K562 (cell line): ENCODE data around the gene ST6GALNAC3. TPM values are rescaled to one million over a fixed set of nuclear protein-coding genes. Genes with fewer than 3 reads are reported as not detected.

Source experiments
- ATAC-seq: fragments of 200-7000 bp; cut with Tn5 transposase; 3 replicates; pipeline ENCODE4 v1.9.1; 2020; ENCODE audit warnings: moderate library complexity
- BruUV-seq: library from RNA; stranded (reverse); fragments of 400-500 nt; replicated peaks from 2 replicates; lab custom pipeline; 2021; lab: Mats Ljungman, UMichigan
- CTCF ChIA-PET: fragments of 300-600 bp; formaldehyde crosslinking; extraction: SDS; loops from one replicate; lab custom pipeline; 2021; ENCODE audit warnings: low intra/inter-chr PET ratio; lab: Yijun Ruan, JAX
- POLR2A ChIA-PET: fragments of 300-600, 350-650 bp; sonication (Branson Sonifier 250); formaldehyde crosslinking; extraction: SDS; loops from one replicate; lab custom pipeline; 2021; ENCODE audit warnings: antibody characterized with exemption, inconsistent platforms; lab: Yijun Ruan, JAX
- DNase-seq, 4 experiments: peaks; one replicate each; pipeline versions ENCODE4 v3.0.0 to v3.0.0-alpha.2; 2011 to 2018; ENCODE audit warnings: low spot score in 3 of 4, mixed read lengths in 3 of 4; ENCODE audit errors: extremely low read depth in 1 of 4
- FAIRE-seq: peaks from 2 replicates; lab custom pipeline; 2011; peaks lifted over from hg19 to GRCh38; lab: Jason Lieb, UNC
- H2AFZ ChIP-seq: 2 replicates; pipeline ENCODE4 v1.6.0; 2011; ENCODE audit warnings: low read depth, low read length, control low read depth, inconsistent platforms
- H3K27ac ChIP-seq: fragments of 200-600 bp; 3 replicates; pipeline ENCODE4 v1.8.0; 2011; ENCODE audit warnings: low read depth, mild to moderate bottlenecking, control low read depth, inconsistent platforms, low read length, moderate library complexity, mixed read lengths; ENCODE audit errors: extremely low read depth
- H3K27me3 ChIP-seq, 2 experiments: fragments of 300-600 bp in 1 of 2; 2 replicates in 1 of 2; 3 replicates in 1 of 2; pipeline versions ENCODE4 v1.6.0 to v1.8.0; 2011; ENCODE audit warnings: inconsistent platforms in 2 of 2, low read length in 2 of 2, mild to moderate bottlenecking in 1 of 2, mixed read lengths in 1 of 2, moderate library complexity in 1 of 2; ENCODE audit not compliant: control insufficient read depth in 2 of 2, insufficient read depth in 2 of 2
- H3K36me3 ChIP-seq: fragments of 300-600 bp; 3 replicates; pipeline ENCODE4 v1.8.0; 2011; ENCODE audit warnings: mild to moderate bottlenecking, low read length, inconsistent platforms; ENCODE audit not compliant: control insufficient read depth, insufficient read depth
- H3K4me1 ChIP-seq, 2 experiments: fragments of 200-600 bp in 1 of 2; replicated peaks in 1 of 2; 2 replicates in 1 of 2; 3 replicates in 1 of 2; pipeline versions ENCODE4 v1.5.1 to v1.8.0; 2011; ENCODE audit warnings: inconsistent platforms in 2 of 2, low read length in 2 of 2, mild to moderate bottlenecking in 1 of 2, mixed read lengths in 1 of 2, moderate library complexity in 1 of 2; ENCODE audit not compliant: control insufficient read depth in 2 of 2, insufficient read depth in 2 of 2
- H3K4me2 ChIP-seq: 2 replicates; pipeline ENCODE4 v1.6.1; 2011; ENCODE audit warnings: low read length, control low read depth, inconsistent platforms, mixed read lengths; ENCODE audit not compliant: insufficient read depth
- H3K4me3 ChIP-seq: fragments of 200-600 bp; sonication (generic), shearing (Covaris generic); 2 replicates; pipeline ENCODE4 v1.5.1; 2016; ENCODE audit warnings: control low read depth, inconsistent platforms
- H3K79me2 ChIP-seq: fragments of 200-600 bp; 3 replicates; pipeline ENCODE4 v1.8.0; 2011; ENCODE audit warnings: low read length, inconsistent platforms; ENCODE audit not compliant: control insufficient read depth, insufficient read depth
- H3K9ac ChIP-seq, 2 experiments: 2 replicates each; pipeline versions ENCODE4 v1.6.0 to v1.6.1; 2011; ENCODE audit warnings: low read depth in 2 of 2, low read length in 2 of 2, control low read depth in 1 of 2, inconsistent platforms in 1 of 2, mild to moderate bottlenecking in 1 of 2, mixed read lengths in 1 of 2; ENCODE audit not compliant: insufficient read depth in 1 of 2
- H3K9me1 ChIP-seq: one replicate; pipeline ENCODE4 v1.6.0; 2011; ENCODE audit warnings: inconsistent platforms, mild to moderate bottlenecking, low read length, moderate library complexity; ENCODE audit not compliant: control insufficient read depth, insufficient read depth
- H3K9me3 ChIP-seq: replicated peaks from 2 replicates; pipeline ENCODE4 v1.5.1; 2011; ENCODE audit warnings: low read depth, low read length, inconsistent platforms; ENCODE audit not compliant: control insufficient read depth, insufficient read depth
- H4K20me1 ChIP-seq: replicated peaks from 2 replicates; pipeline ENCODE4 v1.6.1; 2011; ENCODE audit warnings: low read length, inconsistent platforms, mixed read lengths; ENCODE audit not compliant: control insufficient read depth, insufficient read depth
- CBFB ChIP-seq: sonication (generic); formaldehyde crosslinking; IDR thresholded peaks from 2 replicates; pipeline ENCODE4 v1.4.0; 2020; ENCODE audit warnings: mild to moderate bottlenecking, missing genetic modification reagents
- GTF2F1 ChIP-seq: IDR thresholded peaks from 2 replicates; pipeline ENCODE4 v1.6.1; 2011; ENCODE audit warnings: low read depth, low read length, improper control_type of control experiment
- HLTF ChIP-seq: fragments of 450-650 bp; IDR thresholded peaks from 2 replicates; pipeline ENCODE4 v1.6.1; 2016
- MAFK ChIP-seq: IDR thresholded peaks from 2 replicates; pipeline ENCODE4 v1.6.1; 2011; ENCODE audit warnings: low read length, improper control_type of control experiment
- MBD1 ChIP-seq: fragments of 250-450 bp; sonication (Bioruptor Pico); IDR thresholded peaks from 2 replicates; pipeline ENCODE4 v1.8.0; 2022; ENCODE audit warnings: inconsistent platforms
- MXI1 ChIP-seq: IDR thresholded peaks from 2 replicates; pipeline ENCODE4 v1.6.1; 2011; ENCODE audit warnings: low read depth, mild to moderate bottlenecking, improper control_type of control experiment, low read length
- PHB ChIP-seq: fragments of 250-450 bp; sonication (Bioruptor Pico); IDR thresholded peaks from 2 replicates; pipeline ENCODE4 v1.5.0; 2021
- PRPF4 ChIP-seq: fragments of 200-400 bp; formaldehyde crosslinking; IDR thresholded peaks from one replicate; pipeline ENCODE4 v1.6.1; 2017; ENCODE audit warnings: low read length, low read depth, mild to moderate bottlenecking; ENCODE audit not compliant: insufficient read depth, poor library complexity, severe bottlenecking
- RBM15 ChIP-seq: fragments of 200-400 bp; formaldehyde crosslinking; IDR thresholded peaks from 2 replicates; pipeline ENCODE4 v1.6.1; 2018; ENCODE audit warnings: mild to moderate bottlenecking, low read length, moderate library complexity; ENCODE audit not compliant: insufficient read depth
- REST ChIP-seq, 2 experiments: fragments of 450-650 bp; formaldehyde crosslinking in 1 of 2; IDR thresholded peaks; 2 replicates each; pipeline versions ENCODE4 v1.4.0 to v1.6.1; 2014 to 2020; ENCODE audit warnings: mild to moderate bottlenecking in 2 of 2, borderline replicate concordance in 1 of 2, low read depth in 1 of 2
- SMAD1 ChIP-seq: fragments of 150-350 bp; IDR thresholded peaks from 2 replicates; pipeline ENCODE4 v1.6.1; 2014; ENCODE audit warnings: low read length, low read depth; ENCODE audit not compliant: partially characterized antibody
- SMARCC2 ChIP-seq: fragments of 450-650 bp; IDR thresholded peaks from 2 replicates; pipeline ENCODE4 v1.6.1; 2017; ENCODE audit warnings: antibody characterized with exemption, moderate library complexity, mild to moderate bottlenecking, low read depth
- ZKSCAN3 ChIP-seq: fragments of 250-450 bp; sonication (Bioruptor Pico); IDR thresholded peaks from 2 replicates; pipeline ENCODE4 v1.4.0; 2020
- ZNF134 ChIP-seq: fragments of 250-450 bp; sonication (Bioruptor Pico); conservative IDR thresholded peaks from 2 replicates; pipeline ENCODE4 v1.4.0; 2020
- WGBS: fragments of 100-300 bp; shearing (Covaris generic); methylation state at CpG from one replicate; pipeline ENCODE4 v1.1.6; 2016; ENCODE audit warnings: low coverage, mixed read lengths; ENCODE audit not compliant: insufficient coverage; ENCODE audit errors: missing lambda C conversion rate; 5-methylcytosine and 5-hydroxymethylcytosine counted together
- in situ Hi-C: fragments of 300-500 bp; cut with MboI; formaldehyde crosslinking; loops from 4 replicates; pipeline ENCODE4 v1.15.0; 2018; ENCODE audit warnings: inconsistent platforms, mixed read lengths
- intact Hi-C: fragments of 100-400 bp; cut with micrococcal nuclease; formaldehyde crosslinking; loops from 2 replicates; pipeline ENCODE4 v1.14.2; 2022
- polyA plus RNA-seq, 8 experiments: library from polyadenylated mRNA; depleted of rRNA in 4 of 8; stranded (reverse) in 5 of 8; unstranded in 3 of 8; fragments of >200 nt; fragmentation: Nextera tagmentation in 2 of 8; fragmentation: Illumina TruSeq in 1 of 8; extraction: Ambion mirVana in 2 of 8; extraction: Trizol in 1 of 8; gene quantifications; 2 replicates each; pipeline versions ENCODE4 v1.2.1 to v1.2.3, GENCODE V29; 2011 to 2014; ENCODE audit warnings: inconsistent platforms in 1 of 8, missing spikeins in 1 of 8
- total RNA-seq, 7 experiments: library from RNA; depleted of rRNA in 6 of 7; stranded (reverse); fragments of >200 nt in 6 of 7; fragmentation: Illumina TruSeq in 2 of 7; extraction: Trizol in 2 of 7; gene quantifications; 2 replicates each; pipeline versions ENCODE4 v1.2.1 to v1.2.3, GENCODE V29; 2011 to 2021; ENCODE audit warnings: low replicate concordance in 1 of 7

Gene ST6GALNAC3
- total and polyA plus RNA-seq, 9 of the 15 experiments (the other 6 are each of a cell fraction or from before 2014, with no cell fraction given): 0.04 to 0.29 (median 0.18) TPM; not detected in 6

DNA sequence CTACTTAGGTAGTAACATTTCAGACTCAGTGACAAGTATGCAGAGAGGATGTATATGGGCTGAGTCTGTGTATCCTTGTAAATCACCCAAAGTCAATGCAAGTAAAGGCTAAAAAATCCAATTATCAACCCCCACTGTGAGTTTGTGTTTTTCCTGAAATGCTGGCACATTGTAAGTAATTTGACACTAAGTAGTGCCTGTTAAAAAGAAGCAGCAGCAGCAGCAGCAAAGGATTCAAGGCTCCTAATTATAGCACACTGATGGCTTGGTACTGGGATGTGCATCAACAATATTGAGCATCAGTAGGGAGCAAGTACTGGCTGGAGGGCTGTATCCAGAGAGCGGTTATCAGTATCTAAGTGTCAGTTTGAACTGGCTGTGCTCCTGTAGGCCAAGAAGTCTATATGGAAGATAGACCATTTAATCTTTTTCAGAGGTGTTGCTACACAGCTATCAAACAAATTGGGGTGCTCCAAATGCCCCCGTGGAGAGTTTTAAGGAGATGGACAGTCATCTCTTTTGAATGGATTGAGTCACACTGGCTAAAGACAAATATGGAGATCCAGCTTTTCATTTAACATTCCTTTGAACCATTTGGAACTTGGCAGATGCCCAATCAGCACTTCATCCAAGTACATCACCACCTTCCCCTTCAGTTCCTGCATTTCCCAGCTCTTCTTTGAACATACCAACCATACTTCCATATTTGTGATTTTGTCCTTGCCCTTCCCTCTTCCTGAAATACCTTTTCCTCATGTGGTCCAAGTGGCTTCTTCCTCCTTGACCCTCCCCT is 551.5 kb downstream of the ST6GALNAC3 start:
- no peak for FAIRE-seq
- no peaks in the 10 kb centered on the region for H3K9me1 ChIP-seq
- no peak overlapping the region for H3K27ac ChIP-seq
- no peaks in the 10 kb centered on the region for H3K9me3 ChIP-seq
- H3K4me3 ChIP-seq: no peak overlapping the region
- H3K79me2 ChIP-seq: no peaks in the 10 kb centered on the region
- ATAC-seq: no peak
- 0% methylated on average over 2 of the region's 2 CpGs for WGBS
- intact Hi-C loops (no loop called here), in situ Hi-C loops (no loop called here)
- no peaks in the 10 kb centered on the region for H3K4me1 ChIP-seq
- no peak for DNase-seq
- H3K9ac ChIP-seq: no peak overlapping the region
- POLR2A ChIA-PET: no interaction called here
- H3K27me3 ChIP-seq: no peaks in the 10 kb centered on the region
- BruUV-seq: no TSS peak
- H3K36me3 ChIP-seq: no peaks in the 10 kb centered on the region
- CTCF ChIA-PET: no interaction called here
- no peaks in the 10 kb centered on the region for H4K20me1 ChIP-seq
- H2AFZ ChIP-seq: no peak overlapping the region
- no peak overlapping the region for H3K4me2 ChIP-seq
- TF ChIP-seq SMAD1 (no peak), GTF2F1 (no peak), REST (IDR thresholded peaks at IDR 0.05; ENCODE audit: borderline replicate concordance) (no peak), REST (CRISPR knock-in tag; IDR thresholded peaks at IDR 0.05; ENCODE audit: low read depth) (no peak), ZKSCAN3 (CRISPR knock-in tag) (no peak), MAFK (no peak), PRPF4 (no peak), PHB (no peak), SMARCC2 (no peak), MXI1 (no peak), CBFB (CRISPR knock-in tag) (no peak), MBD1 (CRISPR knock-in tag) (no peak), ZNF134 (no peak), HLTF (no peak), RBM15 (no peak)
